Uterus (tissue), 4 donors: ENCODE measurements around the gene HADH. TPM values are rescaled to one million over a fixed set of nuclear protein-coding genes. Genes with fewer than 3 reads are reported as not detected.

Experiments used
- DNase-seq, 2 donors: peaks; one replicate each; pipeline ENCODE4 v3.0.0-alpha.2; 2019 to 2020
- H3K27ac ChIP-seq, 2 donors: fragments of 200-600 bp; sonication (generic); 1 replicate in 1 of 2; 2 replicates in 1 of 2; pipeline ENCODE4 v1.5.1; 2016 to 2018
- H3K27me3 ChIP-seq, 2 donors: fragments of 200-600 bp; sonication (generic); one replicate each; pipeline ENCODE4 v1.5.1; 2018 to 2019; ENCODE audit warnings: control low read depth in 1 of 2
- H3K36me3 ChIP-seq, 2 donors: fragments of 200-600 bp; sonication (generic); one replicate each; pipeline ENCODE4 v1.5.1; 2019; ENCODE audit warnings: control low read depth in 1 of 2
- H3K4me1 ChIP-seq, 2 donors: fragments of 200-600 bp; sonication (generic); one replicate each; pipeline ENCODE4 v1.5.1; 2018 to 2019; ENCODE audit warnings: control low read depth in 1 of 2
- H3K4me3 ChIP-seq, 2 donors: fragments of 200-600 bp; sonication (generic); 1 replicate in 1 of 2; 2 replicates in 1 of 2; pipeline ENCODE4 v1.5.1; 2018 to 2019; ENCODE audit warnings: mild to moderate bottlenecking in 1 of 2
- H3K9me3 ChIP-seq, 2 donors: fragments of 200-600 bp; sonication (generic); one replicate each; pipeline ENCODE4 v1.5.1; 2019; ENCODE audit warnings: control low read depth in 1 of 2
- POLR2A ChIP-seq, 2 donors: fragments of 450-650 bp; IDR thresholded peaks; one replicate each; pipeline ENCODE4 v1.6.1; 2016; ENCODE audit warnings: antibody characterized with exemption in 2 of 2, mild to moderate bottlenecking in 1 of 2, moderate library complexity in 1 of 2
- intact Hi-C: fragments of 100-400 bp; cut with DNase I; formaldehyde crosslinking; loops from one replicate; pipeline ENCODE4 v1.15.1; 2023; ENCODE audit warnings: low total_unique reads
- total RNA-seq, 4 donors: library from RNA; depleted of rRNA in 3 of 4; stranded (reverse); fragments of >200 nt in 3 of 4; gene quantifications; one replicate each; pipeline versions ENCODE4 v1.1.0 to v1.2.4, GENCODE V29; 2014 to 2023
- TF ChIP-seq, protein P1 (sequence below), 4 experiments: fragments of 200-600 bp in 2 of 4; fragments of 450-650 bp in 2 of 4; sonication (generic) in 2 of 4; IDR thresholded peaks; one replicate each; pipeline ENCODE4 v1.5.1; 2016 to 2019; ENCODE audit warnings: antibody characterized with exemption in 4 of 4, mild to moderate bottlenecking in 2 of 4, moderate library complexity in 1 of 4
- donor health status: DM: yes; HTN: yes; CAD: no.

The HADH gene
- total RNA-seq, 4 donors from 2014 or later = 32.0 to 63.5 (median 50.0) TPM

DNA sequence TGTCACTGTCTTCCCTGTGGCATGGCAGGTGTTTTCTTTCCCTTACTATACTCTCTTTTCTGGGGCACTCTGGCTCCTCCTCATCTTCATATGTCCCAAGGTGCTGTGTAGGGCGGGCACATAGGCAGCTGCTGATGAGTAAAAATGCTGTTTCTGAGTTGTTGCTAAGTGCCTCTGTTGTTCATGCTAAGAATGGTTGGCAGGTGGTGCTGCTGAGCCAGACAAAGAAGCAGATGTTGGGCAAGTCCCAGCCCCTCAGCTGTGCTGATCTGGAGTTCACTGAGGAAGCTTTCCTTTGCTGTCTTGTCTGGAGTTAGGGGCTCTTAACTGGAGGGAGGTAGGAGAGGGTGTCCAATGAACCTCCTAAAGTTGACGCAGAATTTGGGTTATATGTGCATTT is 40.6 kb downstream of the HADH start:
- no peaks in the 10 kb centered on the region for H3K36me3 ChIP-seq
- no peak for DNase-seq
- intact Hi-C loops = no loop called here
- H3K4me3 ChIP-seq = no peak overlapping the region
- no peaks in the 10 kb centered on the region for H3K9me3 ChIP-seq
- no peaks in the 10 kb centered on the region for H3K4me1 ChIP-seq
- no peaks in the 10 kb centered on the region for H3K27me3 ChIP-seq
- TF ChIP-seq, protein P1, sequence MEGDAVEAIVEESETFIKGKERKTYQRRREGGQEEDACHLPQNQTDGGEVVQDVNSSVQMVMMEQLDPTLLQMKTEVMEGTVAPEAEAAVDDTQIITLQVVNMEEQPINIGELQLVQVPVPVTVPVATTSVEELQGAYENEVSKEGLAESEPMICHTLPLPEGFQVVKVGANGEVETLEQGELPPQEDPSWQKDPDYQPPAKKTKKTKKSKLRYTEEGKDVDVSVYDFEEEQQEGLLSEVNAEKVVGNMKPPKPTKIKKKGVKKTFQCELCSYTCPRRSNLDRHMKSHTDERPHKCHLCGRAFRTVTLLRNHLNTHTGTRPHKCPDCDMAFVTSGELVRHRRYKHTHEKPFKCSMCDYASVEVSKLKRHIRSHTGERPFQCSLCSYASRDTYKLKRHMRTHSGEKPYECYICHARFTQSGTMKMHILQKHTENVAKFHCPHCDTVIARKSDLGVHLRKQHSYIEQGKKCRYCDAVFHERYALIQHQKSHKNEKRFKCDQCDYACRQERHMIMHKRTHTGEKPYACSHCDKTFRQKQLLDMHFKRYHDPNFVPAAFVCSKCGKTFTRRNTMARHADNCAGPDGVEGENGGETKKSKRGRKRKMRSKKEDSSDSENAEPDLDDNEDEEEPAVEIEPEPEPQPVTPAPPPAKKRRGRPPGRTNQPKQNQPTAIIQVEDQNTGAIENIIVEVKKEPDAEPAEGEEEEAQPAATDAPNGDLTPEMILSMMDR (IDR thresholded peaks at IDR 0.05) = peak in 2 of 4 experiments; percentile 17 to 29
- TF ChIP-seq POLR2A (IDR thresholded peaks at IDR 0.05) = no peak
- no peak overlapping the region for H3K27ac ChIP-seq

DNA sequence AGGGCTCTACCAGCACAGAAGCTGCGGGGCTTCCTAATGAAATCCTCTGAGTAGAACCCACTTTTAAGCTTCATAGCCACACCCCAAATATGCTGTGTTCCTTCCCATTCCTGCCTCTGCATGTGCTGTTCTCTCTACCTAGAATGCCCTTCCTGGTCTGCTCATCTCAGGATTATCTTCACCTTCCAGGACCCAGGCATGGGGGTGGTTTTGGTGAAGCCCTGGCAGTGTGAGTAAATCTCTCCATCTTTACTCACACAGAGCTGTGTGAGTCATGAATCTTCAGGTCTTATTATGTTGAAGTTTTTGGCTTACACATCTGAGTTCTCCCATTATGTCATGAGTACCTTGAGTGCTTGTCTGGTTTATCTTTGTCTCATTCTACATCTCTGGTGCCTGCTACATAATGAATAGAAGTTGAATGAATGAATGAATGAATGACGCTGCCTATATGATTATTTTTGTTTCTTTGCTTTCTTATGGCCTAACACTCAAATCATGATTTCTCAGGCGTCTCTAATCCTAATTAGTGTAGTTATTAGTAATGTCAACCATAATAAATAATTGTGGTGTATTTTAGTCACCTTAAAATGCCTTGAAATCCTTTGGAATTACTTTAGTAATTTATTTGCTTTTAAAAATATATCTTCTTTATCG is 41.9 kb downstream of the HADH start:
- TF ChIP-seq, protein P1 (IDR thresholded peaks at IDR 0.05) = no peak
- no peak for TF ChIP-seq POLR2A (IDR thresholded peaks at IDR 0.05)
- no peaks in the 10 kb centered on the region for H3K9me3 ChIP-seq
- H3K27ac ChIP-seq = no peak overlapping the region
- intact Hi-C loops = no loop called here
- H3K4me3 ChIP-seq = no peak overlapping the region
- H3K27me3 ChIP-seq = no peaks in the 10 kb centered on the region
- no peaks in the 10 kb centered on the region for H3K36me3 ChIP-seq
- no peaks in the 10 kb centered on the region for H3K4me1 ChIP-seq
- DNase-seq = no peak

DNA sequence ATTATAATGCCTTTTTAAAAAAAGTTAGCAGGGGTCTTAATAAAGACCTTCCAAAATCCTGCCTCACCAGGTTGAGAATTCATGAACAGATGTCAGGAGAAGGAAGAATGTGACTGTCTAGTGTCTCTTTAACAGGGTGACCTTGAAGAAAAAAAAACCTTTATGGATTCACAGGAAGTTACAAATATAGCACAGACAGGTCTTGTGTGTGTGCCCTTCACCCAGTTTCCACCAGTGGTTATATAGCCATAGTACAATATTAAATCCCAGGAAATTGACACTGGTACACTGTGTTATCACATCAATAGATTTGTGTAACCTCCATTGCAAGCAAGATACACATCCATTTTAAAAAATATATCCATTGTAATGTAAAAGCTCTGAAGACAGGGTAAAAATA is 43.7 kb downstream of the HADH start:
- DNase-seq = no peak
- Histone ChIP-seq H3K9me3 (no peaks in the 10 kb centered on the region), H3K27ac (no peak overlapping the region), H3K4me1 (no peaks in the 10 kb centered on the region), H3K27me3 (no peaks in the 10 kb centered on the region), H3K4me3 (no peak overlapping the region), H3K36me3 (no peaks in the 10 kb centered on the region)
- intact Hi-C loops = no loop called here
- TF ChIP-seq POLR2A (IDR thresholded peaks at IDR 0.05) = no peak
- TF ChIP-seq, protein P1 (IDR thresholded peaks at IDR 0.05) = no peak

DNA sequence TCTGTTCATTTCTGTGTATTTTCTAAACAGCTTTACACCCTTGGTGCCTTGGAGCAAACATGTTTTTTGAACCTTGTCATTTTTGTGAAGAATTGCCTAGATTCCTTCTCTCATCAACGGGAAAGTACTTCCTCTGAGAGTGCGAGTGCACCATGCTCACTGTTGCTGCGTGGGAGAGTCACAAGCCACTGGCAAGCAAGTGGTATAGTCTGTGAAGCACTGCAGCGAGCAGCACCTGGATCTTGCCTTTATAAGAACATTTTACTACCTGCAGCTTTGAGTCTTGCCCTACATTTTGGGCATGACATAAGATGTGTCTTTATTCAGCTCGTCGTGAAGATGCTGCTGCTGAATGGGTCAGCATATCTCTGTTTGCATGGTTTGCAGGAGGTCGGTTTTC is 44.9 kb downstream of the HADH start:
- no peaks in the 10 kb centered on the region for H3K27me3 ChIP-seq
- no peak overlapping the region for H3K27ac ChIP-seq
- TF ChIP-seq, protein P1 (IDR thresholded peaks at IDR 0.05) = no peak
- TF ChIP-seq POLR2A (IDR thresholded peaks at IDR 0.05) = no peak
- no peak for DNase-seq
- intact Hi-C loops = no loop called here
- H3K9me3 ChIP-seq = no peaks in the 10 kb centered on the region
- H3K4me3 ChIP-seq = no peak overlapping the region
- H3K4me1 ChIP-seq = no peaks in the 10 kb centered on the region
- no peaks in the 10 kb centered on the region for H3K36me3 ChIP-seq

DNA sequence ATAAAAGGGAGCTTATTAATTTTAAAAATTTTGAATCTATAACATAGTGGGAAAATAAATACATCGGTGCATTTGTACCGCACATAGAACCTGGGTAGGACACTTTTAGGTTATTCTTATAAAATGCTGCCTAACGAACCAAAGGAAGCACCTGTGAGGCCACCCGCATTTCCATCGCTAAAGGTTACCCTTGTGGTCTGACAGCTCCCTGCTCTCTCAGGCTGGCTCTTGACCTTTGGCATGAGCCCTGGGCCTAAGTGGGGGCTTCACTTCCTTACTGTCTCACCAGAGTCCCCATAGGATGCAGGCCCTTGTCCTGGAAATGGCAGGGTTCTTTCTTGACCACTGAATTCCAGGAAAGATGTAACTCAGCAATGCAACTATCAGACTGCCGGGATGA is 46.0 kb downstream of the HADH start:
- Histone ChIP-seq H3K27ac (no peak overlapping the region), H3K4me3 (no peak overlapping the region), H3K9me3 (no peaks in the 10 kb centered on the region), H3K4me1 (no peaks in the 10 kb centered on the region), H3K27me3 (no peaks in the 10 kb centered on the region), H3K36me3 (no peaks in the 10 kb centered on the region)
- intact Hi-C loops = no loop called here
- no peak for DNase-seq
- TF ChIP-seq, protein P1 (IDR thresholded peaks at IDR 0.05) = no peak
- TF ChIP-seq POLR2A (IDR thresholded peaks at IDR 0.05) = no peak
